ENCODE data around the gene MARF1. TPM values are rescaled to one million over a fixed set of nuclear protein-coding genes. Genes with fewer than 3 reads are reported as not detected.

The MARF1 gene
- total and polyA plus RNA-seq, 9 of the 15 experiments (the other 6 are each of a cell fraction or from before 2014, with no cell fraction given), result 4.7 to 33.2 (median 11.7) TPM

- peak; percentile 26; the same call in 1 of the 2 replicates for TF ChIP-seq REST (IDR thresholded peaks at IDR 0.05; ENCODE audit: borderline replicate concordance)
- TF ChIP-seq REST (CRISPR knock-in tag; IDR thresholded peaks at IDR 0.05; ENCODE audit: low read depth), result no peak
- TF ChIP-seq U2AF2 (optimal IDR thresholded peaks at IDR 0.05; ENCODE audit: low read depth, low read length), result no peak
- TF ChIP-seq GTF2E2 (tag; IDR thresholded peaks at IDR 0.05), result no peak
- no peak for TF ChIP-seq KLF10 (CRISPR knock-in tag; IDR thresholded peaks at IDR 0.05)
- no peak for TF ChIP-seq CCAR2 (IDR thresholded peaks at IDR 0.05; ENCODE audit: low read depth, low read length)
- TF ChIP-seq FOXP4 (CRISPR knock-in tag; IDR thresholded peaks at IDR 0.05; ENCODE audit: borderline replicate concordance), result no peak
- 0 out of 4 replicates have a peak, but pooled peaks of 1 of the 2 experiments have one; percentile 2 for TF ChIP-seq UBTF (IDR thresholded peaks at IDR 0.05; ENCODE audit: borderline replicate concordance in 1 of 2, low read depth in 2 of 2, low read length in 2 of 2)
- peak; percentile 12; the same call in 1 of the 2 replicates for TF ChIP-seq MXI1 (IDR thresholded peaks at IDR 0.05; ENCODE audit: low read depth, low read length)
These were observed 352 bp downstream of the MARF1 start (continued) for GRCh38 chr16:15642557-15643047.
